ENCODE data around the gene DNASE1L2. TPM values are rescaled to one million over a fixed set of nuclear protein-coding genes. Genes with fewer than 3 reads are reported as not detected.
"Not testable (repeated sequence)": the region's sequence is repeated elsewhere in the genome, so short reads cannot be mapped to it uniquely, and the experiment has no call there.

Gene DNASE1L2
- total and polyA plus RNA-seq, 4 donors: 0.38 to 1.1 (median 0.73) TPM

DNA sequence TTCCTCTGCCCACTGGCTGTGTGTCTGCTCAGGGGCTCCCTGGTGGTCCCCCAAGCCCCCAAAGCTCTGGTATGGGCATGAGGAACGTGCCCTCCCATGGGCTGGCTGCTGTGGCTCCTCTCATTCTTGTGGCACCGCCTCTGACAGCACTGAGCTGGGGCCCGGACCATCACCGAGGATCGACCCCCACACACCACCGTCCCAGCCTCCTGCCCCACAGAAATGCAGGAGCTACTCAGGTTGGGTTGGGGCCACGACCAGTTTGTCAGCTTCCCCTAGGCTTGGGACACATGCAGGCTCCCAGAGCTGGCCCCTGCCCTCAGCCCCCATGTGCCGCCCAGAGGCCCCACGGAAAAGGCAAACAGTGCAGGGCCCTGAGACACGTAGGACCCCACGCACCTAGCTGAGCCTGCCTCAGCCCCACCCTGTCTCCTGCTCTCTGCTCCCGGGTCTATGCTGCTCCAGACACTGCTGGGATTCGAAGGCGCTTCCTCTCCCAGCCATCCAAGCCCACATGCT, 36.6 kb upstream of the DNASE1L2 start:
- no peaks in the 10 kb centered on the region for H3K9me3 ChIP-seq (ENCODE audit: control insufficient read depth, low read length)
- no peak overlapping the region for H3K27ac ChIP-seq (ENCODE audit: low read depth in 1 of 2, low read length in 2 of 2)
- H3K4me3 ChIP-seq (ENCODE audit: low read length in 2 of 2): no peak overlapping the region
- H3K27me3 ChIP-seq (ENCODE audit: control insufficient read depth in 1 of 2, insufficient read depth in 2 of 2, low read length in 1 of 2): no peaks in the 10 kb centered on the region
- 67 to 72% methylated on average over 14 of the region's 14 CpGs for WGBS, 2 donors
- intact Hi-C loops (cut with DNase I): no loop called here
- ATAC-seq (ENCODE audit: low FRiP score) (no peak), DNase-seq (no peak)
- H3K36me3 ChIP-seq (ENCODE audit: control insufficient read depth in 1 of 2, insufficient read depth in 2 of 2, low read length in 1 of 2): no peaks in the 10 kb centered on the region
- no peaks in the 10 kb centered on the region for H3K4me1 ChIP-seq (ENCODE audit: control insufficient read depth in 1 of 2, insufficient read depth in 2 of 2, low read length in 2 of 2)

DNA sequence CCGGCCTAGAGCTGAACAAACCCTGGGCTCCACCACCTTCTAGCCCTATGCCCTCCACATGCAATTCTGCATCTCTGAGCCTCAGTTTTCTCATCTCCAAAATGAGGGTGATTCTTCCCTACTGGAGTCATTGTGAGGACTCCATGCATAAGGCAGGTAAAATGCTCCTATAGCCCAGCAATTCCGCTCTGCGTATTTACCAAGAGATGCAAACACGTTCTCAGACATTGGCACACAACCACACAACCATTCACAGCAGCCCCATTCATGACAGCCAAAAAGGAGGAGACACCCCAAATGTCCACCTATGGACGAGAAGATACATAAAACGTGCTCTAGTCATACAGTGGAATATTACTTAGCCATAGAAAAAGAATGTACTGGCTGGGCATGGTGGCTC, 35.9 kb upstream of the DNASE1L2 start:
- intact Hi-C loops (cut with DNase I): no loop called here
- no peaks in the 10 kb centered on the region for H3K4me1 ChIP-seq (ENCODE audit: control insufficient read depth in 1 of 2, insufficient read depth in 2 of 2, low read length in 2 of 2)
- ATAC-seq (ENCODE audit: low FRiP score): no peak
- DNase-seq: no peak
- no peaks in the 10 kb centered on the region for H3K9me3 ChIP-seq (ENCODE audit: control insufficient read depth, low read length)
- no peaks in the 10 kb centered on the region for H3K27me3 ChIP-seq (ENCODE audit: control insufficient read depth in 1 of 2, insufficient read depth in 2 of 2, low read length in 1 of 2)
- H3K4me3 ChIP-seq (ENCODE audit: low read length in 2 of 2): no peak overlapping the region
- H3K27ac ChIP-seq (ENCODE audit: low read depth in 1 of 2, low read length in 2 of 2): no peak overlapping the region
- H3K36me3 ChIP-seq (ENCODE audit: control insufficient read depth in 1 of 2, insufficient read depth in 2 of 2, low read length in 1 of 2): no peaks in the 10 kb centered on the region
- WGBS, 2 donors: 87 to 90% methylated on average over 6 of the region's 6 CpGs

DNA sequence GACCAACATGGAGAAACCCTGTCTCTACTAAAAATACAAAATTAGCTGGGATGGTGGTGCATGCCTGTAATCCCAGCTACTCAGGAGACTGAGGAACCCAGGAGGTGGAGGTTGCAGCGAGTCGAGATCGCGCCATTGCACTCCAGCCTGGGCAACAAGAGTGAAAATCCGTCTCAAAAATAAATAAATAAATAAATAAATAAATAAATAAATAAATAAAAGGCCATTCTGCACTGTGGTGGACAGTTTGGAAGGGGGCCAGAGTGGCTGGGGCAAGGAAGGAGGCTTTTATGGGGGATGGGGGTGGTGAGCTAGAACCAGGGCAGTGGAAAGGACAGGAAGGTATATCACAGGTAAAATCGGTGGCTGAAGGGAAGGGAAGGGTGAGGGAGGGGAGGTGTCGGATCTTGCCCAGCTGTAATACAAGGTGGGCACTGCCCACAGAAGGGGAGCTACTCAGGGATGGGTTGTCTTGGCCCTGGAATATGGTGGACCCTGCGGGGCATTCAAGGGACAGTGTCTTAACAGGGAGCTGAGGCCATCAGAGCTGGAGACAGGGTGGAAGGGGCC, 33.0 kb upstream of the DNASE1L2 start:
- H3K27me3 ChIP-seq (ENCODE audit: control insufficient read depth in 1 of 2, insufficient read depth in 2 of 2, low read length in 1 of 2); H3K27ac ChIP-seq (ENCODE audit: low read depth in 1 of 2, low read length in 2 of 2); intact Hi-C loops (cut with DNase I); H3K4me1 ChIP-seq (ENCODE audit: control insufficient read depth in 1 of 2, insufficient read depth in 2 of 2, low read length in 2 of 2); DNase-seq; H3K9me3 ChIP-seq (ENCODE audit: control insufficient read depth, low read length); H3K36me3 ChIP-seq (ENCODE audit: control insufficient read depth in 1 of 2, insufficient read depth in 2 of 2, low read length in 1 of 2); H3K4me3 ChIP-seq (ENCODE audit: low read length in 2 of 2); ATAC-seq (ENCODE audit: low FRiP score): not testable (repeated sequence)
- WGBS, 2 donors: 93 to 95% methylated on average over 8 of the region's 8 CpGs

DNA sequence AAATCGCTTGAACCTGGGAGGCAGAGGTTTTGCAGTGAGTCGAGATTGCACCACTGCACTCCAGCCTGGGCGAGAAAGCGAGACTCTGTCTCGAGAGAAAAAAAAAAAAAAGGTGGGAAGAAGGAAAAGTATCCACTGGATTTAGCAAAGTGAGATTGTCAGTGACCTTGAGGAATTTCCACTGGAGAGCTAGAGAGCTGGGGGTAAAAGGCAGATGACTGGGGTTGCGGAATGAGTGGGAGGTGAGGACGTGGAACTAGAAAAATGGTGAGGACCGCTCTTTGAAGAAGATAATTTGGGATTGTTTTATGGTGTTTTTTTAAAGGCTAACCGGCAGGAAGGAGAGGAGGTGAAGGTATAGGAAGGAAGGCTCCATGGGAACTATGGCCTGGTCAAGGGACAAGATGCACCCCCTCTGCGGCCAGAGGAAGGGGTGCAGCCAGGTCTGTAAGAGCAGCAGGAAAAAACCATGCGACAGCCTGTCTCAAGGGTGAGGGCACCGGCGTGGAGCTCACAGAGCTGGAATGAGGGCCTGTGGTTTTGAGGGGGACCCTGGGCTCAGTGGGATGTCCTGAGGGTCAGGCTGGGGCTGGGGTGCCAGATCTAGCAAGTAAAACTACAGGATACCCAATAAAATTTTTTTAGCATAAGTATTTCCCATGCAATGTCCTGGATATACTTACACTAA, 31.7 kb upstream of the DNASE1L2 start:
- H3K4me1 ChIP-seq (ENCODE audit: control insufficient read depth in 1 of 2, insufficient read depth in 2 of 2, low read length in 2 of 2): no peaks in the 10 kb centered on the region
- H3K27ac ChIP-seq (ENCODE audit: low read depth in 1 of 2, low read length in 2 of 2): no peak overlapping the region
- ATAC-seq (ENCODE audit: low FRiP score): no peak
- 81% methylated on average over 13 of the region's 13 CpGs for WGBS, 2 donors
- no peak for DNase-seq
- H3K36me3 ChIP-seq (ENCODE audit: control insufficient read depth in 1 of 2, insufficient read depth in 2 of 2, low read length in 1 of 2): no peaks in the 10 kb centered on the region
- intact Hi-C loops (cut with DNase I): no loop called here
- H3K9me3 ChIP-seq (ENCODE audit: control insufficient read depth, low read length): no peaks in the 10 kb centered on the region
- no peaks in the 10 kb centered on the region for H3K27me3 ChIP-seq (ENCODE audit: control insufficient read depth in 1 of 2, insufficient read depth in 2 of 2, low read length in 1 of 2)
- H3K4me3 ChIP-seq (ENCODE audit: low read length in 2 of 2): peak overlapping the region; percentile 43 to 70

DNA sequence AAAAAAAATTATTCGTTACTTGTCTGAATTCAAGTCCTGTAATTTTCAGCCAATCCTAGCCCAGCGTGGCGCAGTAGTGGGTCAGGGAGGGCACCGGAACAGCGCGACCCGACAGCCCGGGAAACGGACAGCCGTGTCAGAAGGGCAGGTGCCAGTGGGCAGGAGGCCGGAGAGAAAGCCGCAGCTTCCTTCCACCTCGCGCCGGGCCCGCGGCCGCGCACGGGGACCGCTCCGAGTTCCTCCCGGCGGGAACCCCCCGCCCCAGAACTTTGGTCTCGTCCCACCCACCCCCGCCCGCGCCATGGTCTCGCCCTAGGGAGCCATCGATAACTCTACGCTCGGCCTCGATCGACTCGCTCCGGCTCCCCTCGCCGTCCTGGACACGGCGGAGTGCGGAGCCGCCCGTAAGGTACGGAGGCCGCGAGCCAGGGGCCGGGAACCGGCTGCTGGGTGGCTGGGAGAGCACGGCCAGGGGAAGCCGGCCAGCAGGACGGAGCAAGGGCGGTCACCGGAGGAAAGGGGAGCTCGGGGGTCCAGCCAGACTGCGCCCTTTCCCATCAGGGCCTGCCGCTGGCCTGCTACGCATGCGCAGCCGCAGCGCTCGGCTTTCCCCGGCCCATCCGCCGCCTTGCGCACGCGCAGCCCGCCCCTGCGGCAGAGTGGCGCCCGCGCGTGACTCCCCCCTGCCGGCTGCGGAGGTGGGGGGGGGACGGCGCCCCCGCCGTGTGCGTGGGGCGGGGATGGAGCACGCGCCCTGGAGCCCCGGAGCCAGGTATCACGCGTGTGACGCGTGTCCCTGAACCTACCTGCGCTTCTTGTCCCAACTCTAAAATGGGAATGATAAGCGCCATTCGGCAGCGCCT, 30.9 kb upstream of the DNASE1L2 start, which contains the start of gene MLST8:
Gene MLST8, plus strand, starts transcription at position 351 of the 863 bp plus-strand sequence. CDS start 632 bp downstream, outside the sequence.
- H3K4me1 ChIP-seq (ENCODE audit: control insufficient read depth in 1 of 2, insufficient read depth in 2 of 2, low read length in 2 of 2): no peaks in the 10 kb centered on the region
- H3K9me3 ChIP-seq (ENCODE audit: control insufficient read depth, low read length): no peaks in the 10 kb centered on the region
- H3K4me3 ChIP-seq (ENCODE audit: low read length in 2 of 2): peak within 1 kb of the TSS; percentile 48 to 70
- 1% methylated on average over 77 to 93 of the region's 93 CpGs for WGBS, 2 donors
- peak within 1 kb of the TSS; percentile 16 to 90 for H3K27ac ChIP-seq (ENCODE audit: low read depth in 1 of 2, low read length in 2 of 2)
- peak; percentile 95 for ATAC-seq (ENCODE audit: low FRiP score)
- H3K27me3 ChIP-seq (ENCODE audit: control insufficient read depth in 1 of 2, insufficient read depth in 2 of 2, low read length in 1 of 2): no peaks in the 10 kb centered on the region
- DNase-seq: peak; percentile 92 to 95
- intact Hi-C loops (cut with DNase I): no loop called here
- no peaks in the 10 kb centered on the region for H3K36me3 ChIP-seq (ENCODE audit: control insufficient read depth in 1 of 2, insufficient read depth in 2 of 2, low read length in 1 of 2)

DNA sequence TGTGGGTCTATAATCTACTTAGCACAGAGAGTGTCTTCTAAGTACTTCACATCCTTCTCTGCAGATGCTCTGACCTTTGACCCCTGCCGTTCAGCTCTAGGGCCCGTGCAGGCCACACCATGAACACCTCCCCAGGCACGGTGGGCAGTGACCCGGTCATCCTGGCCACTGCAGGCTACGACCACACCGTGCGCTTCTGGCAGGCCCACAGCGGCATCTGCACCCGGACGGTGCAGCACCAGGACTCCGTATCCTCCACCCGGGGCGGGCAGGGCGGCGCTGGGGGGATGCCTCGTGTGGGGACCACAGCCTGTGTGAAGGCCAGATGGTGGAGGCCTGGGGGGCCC, 30.3 kb upstream of the DNASE1L2 start:
- Histone ChIP-seq H3K9me3 (ENCODE audit: control insufficient read depth, low read length) (no peaks in the 10 kb centered on the region), H3K27me3 (ENCODE audit: control insufficient read depth in 1 of 2, insufficient read depth in 2 of 2, low read length in 1 of 2) (no peaks in the 10 kb centered on the region), H3K36me3 (ENCODE audit: control insufficient read depth in 1 of 2, insufficient read depth in 2 of 2, low read length in 1 of 2) (no peaks in the 10 kb centered on the region), H3K27ac (ENCODE audit: low read depth in 1 of 2, low read length in 2 of 2) (no peak overlapping the region), H3K4me3 (ENCODE audit: low read length in 2 of 2) (peak overlapping the region; percentile 48 to 70), H3K4me1 (ENCODE audit: control insufficient read depth in 1 of 2, insufficient read depth in 2 of 2, low read length in 2 of 2) (no peaks in the 10 kb centered on the region)
- WGBS, 2 donors: 5 to 8% methylated on average over 16 of the region's 16 CpGs
- ATAC-seq (ENCODE audit: low FRiP score) (peak; percentile 1), DNase-seq (peak in 1 of 2 donors; percentile 64)
- intact Hi-C loops (cut with DNase I): no loop called here

DNA sequence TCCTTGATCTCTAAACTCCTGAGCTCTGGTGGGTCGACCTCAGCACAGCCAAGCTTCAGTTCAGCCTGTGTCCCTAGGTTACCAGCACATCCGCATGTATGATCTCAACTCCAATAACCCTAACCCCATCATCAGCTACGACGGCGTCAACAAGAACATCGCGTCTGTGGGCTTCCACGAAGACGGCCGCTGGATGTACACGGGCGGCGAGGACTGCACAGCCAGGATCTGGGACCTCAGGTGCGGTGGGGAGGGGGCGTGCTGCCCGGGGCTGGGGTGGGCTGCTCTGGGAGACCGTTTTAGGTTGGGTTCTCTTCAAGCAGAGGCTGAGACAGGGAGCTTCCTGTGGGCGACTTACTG, 29.8 kb upstream of the DNASE1L2 start:
- H3K4me3 ChIP-seq (ENCODE audit: low read length in 2 of 2): no peak overlapping the region
- DNase-seq (no peak), ATAC-seq (ENCODE audit: low FRiP score) (no peak)
- no peaks in the 10 kb centered on the region for H3K36me3 ChIP-seq (ENCODE audit: control insufficient read depth in 1 of 2, insufficient read depth in 2 of 2, low read length in 1 of 2)
- H3K27ac ChIP-seq (ENCODE audit: low read depth in 1 of 2, low read length in 2 of 2): no peak overlapping the region
- H3K27me3 ChIP-seq (ENCODE audit: control insufficient read depth in 1 of 2, insufficient read depth in 2 of 2, low read length in 1 of 2): no peaks in the 10 kb centered on the region
- intact Hi-C loops (cut with DNase I): no loop called here
- WGBS, 2 donors: 78 to 83% methylated on average over 18 of the region's 18 CpGs
- H3K9me3 ChIP-seq (ENCODE audit: control insufficient read depth, low read length): no peaks in the 10 kb centered on the region
- H3K4me1 ChIP-seq (ENCODE audit: control insufficient read depth in 1 of 2, insufficient read depth in 2 of 2, low read length in 2 of 2): no peaks in the 10 kb centered on the region

DNA sequence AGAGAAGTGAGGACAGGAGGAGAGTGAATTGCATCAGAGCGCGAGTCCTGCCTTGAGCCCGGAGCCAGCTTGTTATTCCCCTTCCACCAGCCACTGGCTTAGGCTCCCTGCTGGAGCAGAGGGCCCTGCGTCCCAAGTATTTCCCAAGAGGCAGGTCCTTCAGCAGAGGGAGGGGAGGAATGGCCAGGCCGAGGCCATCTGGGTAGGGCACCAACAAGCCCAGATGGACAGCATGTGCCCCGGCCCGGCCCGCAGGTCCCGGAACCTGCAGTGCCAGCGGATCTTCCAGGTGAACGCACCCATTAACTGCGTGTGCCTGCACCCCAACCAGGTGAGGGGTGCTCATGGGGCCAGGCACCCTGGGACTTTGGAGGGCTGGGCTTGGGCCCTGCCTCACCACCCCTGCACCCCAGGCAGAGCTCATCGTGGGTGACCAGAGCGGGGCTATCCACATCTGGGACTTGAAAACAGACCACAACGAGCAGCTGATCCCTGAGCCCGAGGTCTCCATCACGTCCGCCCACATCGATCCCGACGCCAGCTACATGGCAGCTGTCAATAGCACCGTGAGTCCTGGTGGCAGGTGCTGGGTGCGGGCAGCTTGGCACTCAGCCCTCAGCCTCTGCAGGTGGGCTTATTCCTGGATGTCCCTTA, 29.3 kb upstream of the DNASE1L2 start:
- H3K9me3 ChIP-seq (ENCODE audit: control insufficient read depth, low read length): no peaks in the 10 kb centered on the region
- H3K36me3 ChIP-seq (ENCODE audit: control insufficient read depth in 1 of 2, insufficient read depth in 2 of 2, low read length in 1 of 2): no peaks in the 10 kb centered on the region
- intact Hi-C loops (cut with DNase I): no loop called here
- 89 to 91% methylated on average over 23 of the region's 23 CpGs for WGBS, 2 donors
- H3K4me1 ChIP-seq (ENCODE audit: control insufficient read depth in 1 of 2, insufficient read depth in 2 of 2, low read length in 2 of 2): no peaks in the 10 kb centered on the region
- H3K27me3 ChIP-seq (ENCODE audit: control insufficient read depth in 1 of 2, insufficient read depth in 2 of 2, low read length in 1 of 2): no peaks in the 10 kb centered on the region
- no peak overlapping the region for H3K27ac ChIP-seq (ENCODE audit: low read depth in 1 of 2, low read length in 2 of 2)
- no peak overlapping the region for H3K4me3 ChIP-seq (ENCODE audit: low read length in 2 of 2)
- DNase-seq (no peak), ATAC-seq (ENCODE audit: low FRiP score) (no peak)

Measured in aorta (tissue), 5 donors.